GM23338 (cell line): ENCODE data around the gene OR2V2. TPM values are rescaled to one million over a fixed set of nuclear protein-coding genes. Genes with fewer than 3 reads are reported as not detected.
A peak's percentile ranks its signal among the peaks of the same experiment; 100 is the strongest.

ENCODE experiments used
- ATAC-seq: fragments of 200-7000 bp; cut with Tn5 transposase; 3 replicates; pipeline ENCODE4 v1.9.1; 2020
- DNase-seq: peaks from one replicate; pipeline ENCODE4 v3.0.0-alpha.2; 2015; ENCODE audit warnings: low spot score
- H2AFZ ChIP-seq: fragments of 200-600 bp; sonication (generic); 2 replicates; pipeline ENCODE4 v1.8.0; 2016; ENCODE audit warnings: antibody characterized with exemption, mild to moderate bottlenecking, moderate library complexity
- H3F3A ChIP-seq: fragments of 200-600 bp; sonication (generic); replicated peaks from 2 replicates; pipeline ENCODE4 v1.8.0; 2017; ENCODE audit warnings: antibody characterized with exemption, mixed run types, low read depth
- H3K27ac ChIP-seq: fragments of 200-600 bp; sonication (generic); 2 replicates; pipeline ENCODE4 v1.6.1; 2016; ENCODE audit warnings: low read depth
- H3K27me3 ChIP-seq: fragments of 200-600 bp; sonication (generic); 2 replicates; pipeline ENCODE4 v1.8.0; 2016; ENCODE audit warnings: mild to moderate bottlenecking, mixed run types, moderate library complexity; ENCODE audit not compliant: insufficient read depth
- H3K36me3 ChIP-seq: fragments of 200-600 bp; sonication (generic); 2 replicates; pipeline ENCODE4 v1.8.0; 2016; ENCODE audit warnings: mild to moderate bottlenecking; ENCODE audit not compliant: insufficient read depth
- H3K4me1 ChIP-seq: fragments of 200-600 bp; sonication (generic); 2 replicates; pipeline ENCODE4 v1.8.0; 2016; ENCODE audit warnings: mild to moderate bottlenecking, moderate library complexity; ENCODE audit not compliant: insufficient read depth
- H3K4me2 ChIP-seq: fragments of 200-600 bp; sonication (generic); 2 replicates; pipeline ENCODE4 v1.7.1; 2017; ENCODE audit warnings: mixed run types
- H3K4me3 ChIP-seq: fragments of 200-600 bp; sonication (generic); 2 replicates; pipeline ENCODE4 v1.6.1; 2016; ENCODE audit warnings: mixed run types
- H3K79me2 ChIP-seq: fragments of 200-600 bp; sonication (generic); replicated peaks from 2 replicates; pipeline ENCODE4 v1.8.0; 2017; ENCODE audit warnings: mild to moderate bottlenecking; ENCODE audit not compliant: insufficient read depth
- H3K9me2 ChIP-seq: fragments of 200-600 bp; sonication (generic); 2 replicates; pipeline ENCODE4 v1.8.0; 2017; ENCODE audit not compliant: insufficient read depth
- H4K20me1 ChIP-seq: fragments of 200-600 bp; sonication (generic); replicated peaks from 2 replicates; pipeline ENCODE4 v1.8.0; 2017; ENCODE audit warnings: mild to moderate bottlenecking; ENCODE audit not compliant: insufficient read depth
- H3K27ac Mint-ChIP-seq: 2 replicates; pipeline ENCODE4 v1.8.0; 2020; ENCODE audit warnings: inconsistent platforms, mild to moderate bottlenecking, moderate library complexity, mixed read lengths
- H3K27me3 Mint-ChIP-seq: 3 replicates; pipeline ENCODE4 v1.8.0; 2022; ENCODE audit warnings: low read depth, mild to moderate bottlenecking, moderate library complexity, mixed read lengths, inconsistent platforms; ENCODE audit not compliant: insufficient read depth, poor library complexity
- H3K36me3 Mint-ChIP-seq: 3 replicates; pipeline ENCODE4 v1.8.0; 2021; ENCODE audit warnings: low read depth, mild to moderate bottlenecking, inconsistent platforms, moderate library complexity, mixed read lengths
- H3K4me1 Mint-ChIP-seq: 3 replicates; pipeline ENCODE4 v1.8.0; 2020; ENCODE audit warnings: mild to moderate bottlenecking, inconsistent platforms, mixed read lengths
- H3K4me3 Mint-ChIP-seq: 3 replicates; pipeline ENCODE4 v1.8.0; 2021; ENCODE audit warnings: moderate library complexity, mild to moderate bottlenecking, inconsistent platforms, mixed read lengths
- H3K9me3 Mint-ChIP-seq: 3 replicates; pipeline ENCODE4 v1.8.0; 2020; ENCODE audit warnings: moderate library complexity, mild to moderate bottlenecking, inconsistent platforms, mixed read lengths
- EZH2phosphoT487 ChIP-seq: fragments of 200-600 bp; sonication (generic); IDR thresholded peaks from one replicate; pipeline ENCODE4 v1.8.1; 2018; ENCODE audit warnings: antibody characterized with exemption; ENCODE audit not compliant: unreplicated experiment
- POLR2AphosphoS5 ChIP-seq: IDR thresholded peaks from 2 replicates; pipeline ENCODE4 v1.6.1; 2016; ENCODE audit warnings: antibody characterized with exemption, low read depth
- STAT1 ChIP-seq: IDR thresholded peaks from one replicate; pipeline ENCODE4 v1.6.1; 2016; ENCODE audit warnings: antibody characterized with exemption; ENCODE audit not compliant: unreplicated experiment
- ZNF114 ChIP-seq: fragments of 250-450 bp; sonication (Bioruptor Pico); IDR thresholded peaks from 2 replicates; pipeline ENCODE4 v1.5.0; 2020; ENCODE audit warnings: mild to moderate bottlenecking, moderate library complexity
- polyA plus RNA-seq: library from polyadenylated mRNA; unstranded; fragments of >200 nt; fragmentation: Nextera tagmentation; extraction: Ambion mirVana; gene quantifications from 2 replicates; pipeline ENCODE4 v1.2.1, GENCODE V29; 2016
- total RNA-seq: library from RNA; depleted of rRNA; stranded (reverse); fragments of >200 nt; shearing (Covaris generic); gene quantifications from 2 replicates; pipeline ENCODE4 v1.2.3, GENCODE V29; 2014
- TF ChIP-seq, protein P1 (sequence below): IDR thresholded peaks from one replicate; pipeline ENCODE4 v1.6.1; 2018; ENCODE audit warnings: antibody characterized with exemption; ENCODE audit not compliant: unreplicated experiment
- TF ChIP-seq, protein P2 (sequence below), 2 experiments: fragments of 200-600 bp in 1 of 2; sonication (generic) in 1 of 2; conservative IDR thresholded peaks; 2 replicates each; pipeline versions ENCODE4 v1.5.1 to v1.6.1; 2016 to 2017; ENCODE audit warnings: antibody characterized with exemption in 2 of 2, low read depth in 2 of 2, mild to moderate bottlenecking in 2 of 2, moderate library complexity in 1 of 2
- TF ChIP-seq, protein P3 (sequence below): fragments of 250-450 bp; sonication (Bioruptor Pico); IDR thresholded peaks from 2 replicates; pipeline ENCODE4 v1.5.0; 2020; ENCODE audit warnings: mild to moderate bottlenecking, moderate library complexity

The OR2V2 gene
- total and polyA plus RNA-seq, 2 experiments from 2014 or later, result not detected

DNA sequence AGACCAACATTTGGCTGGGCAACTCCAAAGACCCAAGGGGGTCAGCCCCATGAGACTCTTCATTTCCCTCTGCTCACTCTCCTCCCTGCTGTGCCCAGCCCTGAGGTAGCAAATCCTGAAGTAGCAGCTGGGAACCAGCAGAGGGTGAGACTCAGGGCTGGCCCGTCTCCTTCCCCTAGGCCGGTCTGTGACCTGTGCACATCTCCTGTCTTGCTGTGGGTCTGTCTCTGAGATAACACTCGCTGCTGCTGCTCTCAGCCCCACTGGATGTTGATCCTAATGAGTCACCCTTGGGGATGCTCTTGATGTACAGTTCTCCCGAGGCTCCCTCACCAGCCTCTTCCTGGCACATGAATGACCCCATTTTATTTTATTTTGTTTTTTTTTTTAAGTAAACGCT lies 9.1 kb upstream of the OR2V2 start:
- Histone ChIP-seq H3K36me3 (0 out of 2 replicates have a peak, but pooled peaks cover 4% of the 10 kb centered on the region), H3F3A (no peaks in the 10 kb centered on the region), H3K9me2 (no peaks in the 10 kb centered on the region), H3K27me3 (no peaks in the 10 kb centered on the region), H3K4me1 (0 out of 2 replicates have a peak, but pooled peaks cover 5% of the 10 kb centered on the region), H3K27ac (no peak overlapping the region), H3K4me3 (no peak overlapping the region), H2AFZ (no peak overlapping the region), H3K4me2 (no peak overlapping the region), H3K79me2 (no peaks in the 10 kb centered on the region), H4K20me1 (no peaks in the 10 kb centered on the region)
- Mint-ChIP-seq H3K9me3 (no peaks in the 10 kb centered on the region; the same call in 1 of the 3 replicates), H3K4me1 (no peaks in the 10 kb centered on the region), H3K27ac (no peak overlapping the region), H3K27me3 (peaks cover 17% of the 10 kb centered on the region), H3K4me3 (no peak overlapping the region), H3K36me3 (no peaks in the 10 kb centered on the region; the same call in 2 of the 3 replicates)
- ATAC-seq (peak; percentile 99), DNase-seq (peak; percentile 62)
- TF ChIP-seq, protein P1, sequence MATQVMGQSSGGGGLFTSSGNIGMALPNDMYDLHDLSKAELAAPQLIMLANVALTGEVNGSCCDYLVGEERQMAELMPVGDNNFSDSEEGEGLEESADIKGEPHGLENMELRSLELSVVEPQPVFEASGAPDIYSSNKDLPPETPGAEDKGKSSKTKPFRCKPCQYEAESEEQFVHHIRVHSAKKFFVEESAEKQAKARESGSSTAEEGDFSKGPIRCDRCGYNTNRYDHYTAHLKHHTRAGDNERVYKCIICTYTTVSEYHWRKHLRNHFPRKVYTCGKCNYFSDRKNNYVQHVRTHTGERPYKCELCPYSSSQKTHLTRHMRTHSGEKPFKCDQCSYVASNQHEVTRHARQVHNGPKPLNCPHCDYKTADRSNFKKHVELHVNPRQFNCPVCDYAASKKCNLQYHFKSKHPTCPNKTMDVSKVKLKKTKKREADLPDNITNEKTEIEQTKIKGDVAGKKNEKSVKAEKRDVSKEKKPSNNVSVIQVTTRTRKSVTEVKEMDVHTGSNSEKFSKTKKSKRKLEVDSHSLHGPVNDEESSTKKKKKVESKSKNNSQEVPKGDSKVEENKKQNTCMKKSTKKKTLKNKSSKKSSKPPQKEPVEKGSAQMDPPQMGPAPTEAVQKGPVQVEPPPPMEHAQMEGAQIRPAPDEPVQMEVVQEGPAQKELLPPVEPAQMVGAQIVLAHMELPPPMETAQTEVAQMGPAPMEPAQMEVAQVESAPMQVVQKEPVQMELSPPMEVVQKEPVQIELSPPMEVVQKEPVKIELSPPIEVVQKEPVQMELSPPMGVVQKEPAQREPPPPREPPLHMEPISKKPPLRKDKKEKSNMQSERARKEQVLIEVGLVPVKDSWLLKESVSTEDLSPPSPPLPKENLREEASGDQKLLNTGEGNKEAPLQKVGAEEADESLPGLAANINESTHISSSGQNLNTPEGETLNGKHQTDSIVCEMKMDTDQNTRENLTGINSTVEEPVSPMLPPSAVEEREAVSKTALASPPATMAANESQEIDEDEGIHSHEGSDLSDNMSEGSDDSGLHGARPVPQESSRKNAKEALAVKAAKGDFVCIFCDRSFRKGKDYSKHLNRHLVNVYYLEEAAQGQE, result no peak
- TF ChIP-seq, protein P2, sequence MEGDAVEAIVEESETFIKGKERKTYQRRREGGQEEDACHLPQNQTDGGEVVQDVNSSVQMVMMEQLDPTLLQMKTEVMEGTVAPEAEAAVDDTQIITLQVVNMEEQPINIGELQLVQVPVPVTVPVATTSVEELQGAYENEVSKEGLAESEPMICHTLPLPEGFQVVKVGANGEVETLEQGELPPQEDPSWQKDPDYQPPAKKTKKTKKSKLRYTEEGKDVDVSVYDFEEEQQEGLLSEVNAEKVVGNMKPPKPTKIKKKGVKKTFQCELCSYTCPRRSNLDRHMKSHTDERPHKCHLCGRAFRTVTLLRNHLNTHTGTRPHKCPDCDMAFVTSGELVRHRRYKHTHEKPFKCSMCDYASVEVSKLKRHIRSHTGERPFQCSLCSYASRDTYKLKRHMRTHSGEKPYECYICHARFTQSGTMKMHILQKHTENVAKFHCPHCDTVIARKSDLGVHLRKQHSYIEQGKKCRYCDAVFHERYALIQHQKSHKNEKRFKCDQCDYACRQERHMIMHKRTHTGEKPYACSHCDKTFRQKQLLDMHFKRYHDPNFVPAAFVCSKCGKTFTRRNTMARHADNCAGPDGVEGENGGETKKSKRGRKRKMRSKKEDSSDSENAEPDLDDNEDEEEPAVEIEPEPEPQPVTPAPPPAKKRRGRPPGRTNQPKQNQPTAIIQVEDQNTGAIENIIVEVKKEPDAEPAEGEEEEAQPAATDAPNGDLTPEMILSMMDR (conservative IDR thresholded peaks at IDR 0.05; ENCODE audit: low read depth in 2 of 2), result peak; percentile 35 to 50
- TF ChIP-seq POLR2AphosphoS5, result no peak

DNA sequence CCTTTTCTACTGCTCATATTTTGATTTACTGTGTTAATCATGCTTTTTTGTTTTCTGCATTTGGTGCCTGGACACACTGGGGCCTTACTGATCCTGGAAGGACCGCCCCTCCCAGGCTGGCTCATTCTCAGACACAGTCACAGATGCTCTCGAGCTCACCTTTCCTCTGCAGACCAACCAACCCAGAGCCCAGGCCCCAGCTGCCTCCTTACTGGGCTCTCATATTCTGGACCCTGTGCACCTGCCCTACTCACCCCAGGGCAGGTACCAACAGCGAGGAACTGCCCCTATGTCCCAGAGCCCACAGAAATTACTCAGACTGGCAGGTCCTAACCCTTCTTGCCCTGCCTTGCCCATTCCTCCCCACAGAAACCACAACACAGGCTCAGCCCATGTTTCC lies 6.6 kb upstream of the OR2V2 start:
- Mint-ChIP-seq H3K27me3 (peaks cover 12% of the 10 kb centered on the region), H3K36me3 (peaks cover 4% of the 10 kb centered on the region; the same call in 1 of the 3 replicates), H3K9me3 (peaks cover 8% of the 10 kb centered on the region), H3K27ac (no peak overlapping the region), H3K4me3 (no peak overlapping the region), H3K4me1 (no peaks in the 10 kb centered on the region)
- Histone ChIP-seq H3K36me3 (0 out of 2 replicates have a peak, but pooled peaks cover 4% of the 10 kb centered on the region), H3K27ac (no peak overlapping the region), H3K79me2 (no peaks in the 10 kb centered on the region), H3K9me2 (no peaks in the 10 kb centered on the region), H3K27me3 (no peaks in the 10 kb centered on the region), H3K4me3 (no peak overlapping the region), H3K4me1 (no peaks in the 10 kb centered on the region), H2AFZ (no peak overlapping the region), H3F3A (no peaks in the 10 kb centered on the region), H4K20me1 (no peaks in the 10 kb centered on the region), H3K4me2 (no peak overlapping the region)
- no peak for DNase-seq
- ATAC-seq, result no peak
- TF ChIP-seq EZH2phosphoT487 (no peak), ZNF114 (CRISPR knock-in tag) (no peak), POLR2AphosphoS5 (no peak), STAT1 (no peak)
- TF ChIP-seq, protein P2 (conservative IDR thresholded peaks at IDR 0.05; ENCODE audit: low read depth in 2 of 2), result no peak
- TF ChIP-seq, protein P3, sequence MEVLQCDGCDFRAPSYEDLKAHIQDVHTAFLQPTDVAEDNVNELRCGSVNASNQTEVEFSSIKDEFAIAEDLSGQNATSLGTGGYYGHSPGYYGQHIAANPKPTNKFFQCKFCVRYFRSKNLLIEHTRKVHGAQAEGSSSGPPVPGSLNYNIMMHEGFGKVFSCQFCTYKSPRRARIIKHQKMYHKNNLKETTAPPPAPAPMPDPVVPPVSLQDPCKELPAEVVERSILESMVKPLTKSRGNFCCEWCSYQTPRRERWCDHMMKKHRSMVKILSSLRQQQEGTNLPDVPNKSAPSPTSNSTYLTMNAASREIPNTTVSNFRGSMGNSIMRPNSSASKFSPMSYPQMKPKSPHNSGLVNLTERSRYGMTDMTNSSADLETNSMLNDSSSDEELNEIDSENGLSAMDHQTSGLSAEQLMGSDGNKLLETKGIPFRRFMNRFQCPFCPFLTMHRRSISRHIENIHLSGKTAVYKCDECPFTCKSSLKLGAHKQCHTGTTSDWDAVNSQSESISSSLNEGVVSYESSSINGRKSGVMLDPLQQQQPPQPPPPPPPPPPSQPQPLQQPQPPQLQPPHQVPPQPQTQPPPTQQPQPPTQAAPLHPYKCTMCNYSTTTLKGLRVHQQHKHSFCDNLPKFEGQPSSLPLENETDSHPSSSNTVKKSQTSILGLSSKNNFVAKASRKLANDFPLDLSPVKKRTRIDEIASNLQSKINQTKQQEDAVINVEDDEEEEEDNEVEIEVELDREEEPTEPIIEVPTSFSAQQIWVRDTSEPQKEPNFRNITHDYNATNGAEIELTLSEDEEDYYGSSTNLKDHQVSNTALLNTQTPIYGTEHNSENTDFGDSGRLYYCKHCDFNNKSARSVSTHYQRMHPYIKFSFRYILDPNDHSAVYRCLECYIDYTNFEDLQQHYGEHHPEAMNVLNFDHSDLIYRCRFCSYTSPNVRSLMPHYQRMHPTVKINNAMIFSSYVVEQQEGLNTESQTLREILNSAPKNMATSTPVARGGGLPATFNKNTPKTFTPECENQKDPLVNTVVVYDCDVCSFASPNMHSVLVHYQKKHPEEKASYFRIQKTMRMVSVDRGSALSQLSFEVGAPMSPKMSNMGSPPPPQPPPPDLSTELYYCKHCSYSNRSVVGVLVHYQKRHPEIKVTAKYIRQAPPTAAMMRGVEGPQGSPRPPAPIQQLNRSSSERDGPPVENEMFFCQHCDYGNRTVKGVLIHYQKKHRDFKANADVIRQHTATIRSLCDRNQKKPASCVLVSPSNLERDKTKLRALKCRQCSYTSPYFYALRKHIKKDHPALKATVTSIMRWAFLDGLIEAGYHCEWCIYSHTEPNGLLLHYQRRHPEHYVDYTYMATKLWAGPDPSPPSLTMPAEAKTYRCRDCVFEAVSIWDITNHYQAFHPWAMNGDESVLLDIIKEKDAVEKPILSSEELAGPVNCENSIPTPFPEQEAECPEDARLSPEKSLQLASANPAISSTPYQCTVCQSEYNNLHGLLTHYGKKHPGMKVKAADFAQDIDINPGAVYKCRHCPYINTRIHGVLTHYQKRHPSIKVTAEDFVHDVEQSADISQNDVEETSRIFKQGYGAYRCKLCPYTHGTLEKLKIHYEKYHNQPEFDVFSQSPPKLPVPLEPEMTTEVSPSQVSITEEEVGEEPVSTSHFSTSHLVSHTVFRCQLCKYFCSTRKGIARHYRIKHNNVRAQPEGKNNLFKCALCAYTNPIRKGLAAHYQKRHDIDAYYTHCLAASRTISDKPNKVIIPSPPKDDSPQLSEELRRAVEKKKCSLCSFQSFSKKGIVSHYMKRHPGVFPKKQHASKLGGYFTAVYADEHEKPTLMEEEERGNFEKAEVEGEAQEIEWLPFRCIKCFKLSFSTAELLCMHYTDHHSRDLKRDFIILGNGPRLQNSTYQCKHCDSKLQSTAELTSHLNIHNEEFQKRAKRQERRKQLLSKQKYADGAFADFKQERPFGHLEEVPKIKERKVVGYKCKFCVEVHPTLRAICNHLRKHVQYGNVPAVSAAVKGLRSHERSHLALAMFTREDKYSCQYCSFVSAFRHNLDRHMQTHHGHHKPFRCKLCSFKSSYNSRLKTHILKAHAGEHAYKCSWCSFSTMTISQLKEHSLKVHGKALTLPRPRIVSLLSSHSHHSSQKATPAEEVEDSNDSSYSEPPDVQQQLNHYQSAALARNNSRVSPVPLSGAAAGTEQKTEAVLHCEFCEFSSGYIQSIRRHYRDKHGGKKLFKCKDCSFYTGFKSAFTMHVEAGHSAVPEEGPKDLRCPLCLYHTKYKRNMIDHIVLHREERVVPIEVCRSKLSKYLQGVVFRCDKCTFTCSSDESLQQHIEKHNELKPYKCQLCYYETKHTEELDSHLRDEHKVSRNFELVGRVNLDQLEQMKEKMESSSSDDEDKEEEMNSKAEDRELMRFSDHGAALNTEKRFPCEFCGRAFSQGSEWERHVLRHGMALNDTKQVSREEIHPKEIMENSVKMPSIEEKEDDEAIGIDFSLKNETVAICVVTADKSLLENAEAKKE (CRISPR knock-in tag), result no peak
